SW480 (cell line): Measurements from ENCODE around the gene PRKACA.
"Not testable (repeated sequence)": the region's sequence is repeated elsewhere in the genome, so short reads cannot be mapped to it uniquely, and the experiment has no call there.

Experiments
- DNase-seq: peaks from one replicate; pipeline ENCODE4 v3.0.0-alpha.2; 2016; ENCODE audit warnings: low spot score

Gene PRKACA

GRCh38 chr19:14048443-14049153, 69.0 kb downstream of the PRKACA start:
- no peak for DNase-seq

DNA sequence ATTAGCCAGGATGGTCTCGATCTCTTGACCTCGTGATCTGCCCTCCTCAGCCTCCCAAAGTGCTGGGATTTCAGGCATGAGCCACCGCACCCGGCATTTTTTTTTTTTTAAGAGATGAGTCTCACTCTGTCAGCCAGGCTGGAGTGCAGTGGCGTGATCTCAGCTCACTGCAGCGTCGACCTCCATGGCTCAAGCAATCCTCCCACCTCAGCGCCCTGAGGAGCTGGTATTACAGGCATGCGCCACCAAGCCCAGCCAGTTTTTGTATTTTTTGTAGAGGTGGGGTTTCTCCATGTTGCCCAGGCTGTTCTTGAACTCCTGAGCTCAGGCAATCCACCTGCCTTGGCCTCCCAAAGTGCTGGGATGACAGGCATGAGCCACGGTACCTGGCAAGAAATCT, 69.7 kb downstream of the PRKACA start:
- not testable (repeated sequence) for DNase-seq

DNA sequence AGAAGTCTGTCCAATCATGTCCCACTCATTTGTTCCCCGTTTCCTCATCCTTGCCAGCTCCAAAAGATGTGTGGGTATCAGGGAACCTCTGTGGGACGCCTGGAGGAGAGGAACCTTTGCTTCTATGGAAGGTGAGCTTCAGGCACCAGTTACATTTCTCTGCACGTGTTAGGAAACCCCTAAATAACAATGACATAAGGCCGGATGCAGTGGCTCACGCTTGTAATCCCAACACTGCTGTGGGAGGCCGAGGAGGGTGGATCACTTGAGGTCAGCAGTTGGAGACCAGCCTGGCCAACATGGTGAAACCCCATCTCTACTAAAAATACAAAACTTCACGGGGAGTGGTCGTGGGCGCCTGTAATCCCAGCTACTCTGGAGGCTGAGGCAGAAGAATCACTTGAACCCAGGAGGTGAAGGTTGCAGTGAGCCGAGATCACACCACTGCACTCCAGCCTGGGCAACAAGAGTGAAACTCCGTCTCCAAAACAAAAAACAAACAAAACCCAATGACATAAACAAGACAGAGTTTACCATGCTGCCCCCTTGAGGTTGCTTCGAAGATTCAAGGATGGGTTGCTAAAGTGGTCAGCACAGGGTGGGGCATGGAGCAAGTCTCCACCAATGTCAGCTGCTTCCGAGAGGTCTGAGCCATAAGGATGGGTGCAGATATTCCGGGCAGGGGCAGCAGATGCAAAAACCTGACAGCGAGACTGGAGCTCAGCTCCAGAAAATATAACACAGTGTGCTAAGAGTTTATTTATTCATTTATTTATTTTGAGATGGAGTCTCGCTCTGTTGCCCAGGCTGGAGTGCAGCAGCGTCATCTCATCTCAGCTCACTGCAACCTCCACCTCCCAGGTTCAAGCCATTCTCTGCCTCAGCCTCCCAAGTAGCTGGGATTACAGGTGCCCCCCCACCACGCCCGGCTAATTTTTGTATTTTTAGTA, 74.6 kb downstream of the PRKACA start:
- DNase-seq: peak; percentile 71
